Measurements from ENCODE around the gene TRAPPC12. TPM values are rescaled to one million over a fixed set of nuclear protein-coding genes. Genes with fewer than 3 reads are reported as not detected.

TRAPPC12 gene
- total RNA-seq, 1 donor from 2014 or later, result 95.4 TPM

DNA sequence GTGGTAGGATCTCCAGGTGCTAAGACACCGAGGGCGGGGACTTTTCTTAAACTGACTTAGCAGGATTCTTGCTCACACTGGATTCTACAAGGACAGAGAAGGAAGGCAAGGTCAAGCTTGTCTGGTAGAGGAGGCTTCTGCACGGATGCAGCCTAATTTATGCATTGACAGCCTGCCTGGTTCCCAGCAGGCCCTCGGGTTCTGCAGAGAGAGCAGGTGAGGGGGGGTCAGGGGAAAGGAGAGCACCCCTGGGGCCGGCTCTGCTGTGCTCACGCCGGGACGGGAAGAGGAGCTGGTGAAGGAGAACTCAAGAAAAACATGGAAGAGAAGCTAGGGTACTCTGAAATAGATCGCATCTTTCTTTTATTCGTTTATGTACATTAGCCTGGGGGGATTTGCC lies 93.5 kb downstream of the TRAPPC12 start:
- no peaks in the 10 kb centered on the region for H3K27me3 Mint-ChIP-seq
- CTCF ChIA-PET, result no interaction called here
- H3K4me1 Mint-ChIP-seq, result no peaks in the 10 kb centered on the region
- ATAC-seq (ENCODE audit: low read depth) (no peak), DNase-seq (no peak)
- POLR2A ChIA-PET, result no interaction called here
- H3K4me3 Mint-ChIP-seq, result no peak overlapping the region
- peaks cover 81% of the 10 kb centered on the region for H3K36me3 Mint-ChIP-seq (ENCODE audit: low read depth)
- TF ChIP-seq, protein P1, sequence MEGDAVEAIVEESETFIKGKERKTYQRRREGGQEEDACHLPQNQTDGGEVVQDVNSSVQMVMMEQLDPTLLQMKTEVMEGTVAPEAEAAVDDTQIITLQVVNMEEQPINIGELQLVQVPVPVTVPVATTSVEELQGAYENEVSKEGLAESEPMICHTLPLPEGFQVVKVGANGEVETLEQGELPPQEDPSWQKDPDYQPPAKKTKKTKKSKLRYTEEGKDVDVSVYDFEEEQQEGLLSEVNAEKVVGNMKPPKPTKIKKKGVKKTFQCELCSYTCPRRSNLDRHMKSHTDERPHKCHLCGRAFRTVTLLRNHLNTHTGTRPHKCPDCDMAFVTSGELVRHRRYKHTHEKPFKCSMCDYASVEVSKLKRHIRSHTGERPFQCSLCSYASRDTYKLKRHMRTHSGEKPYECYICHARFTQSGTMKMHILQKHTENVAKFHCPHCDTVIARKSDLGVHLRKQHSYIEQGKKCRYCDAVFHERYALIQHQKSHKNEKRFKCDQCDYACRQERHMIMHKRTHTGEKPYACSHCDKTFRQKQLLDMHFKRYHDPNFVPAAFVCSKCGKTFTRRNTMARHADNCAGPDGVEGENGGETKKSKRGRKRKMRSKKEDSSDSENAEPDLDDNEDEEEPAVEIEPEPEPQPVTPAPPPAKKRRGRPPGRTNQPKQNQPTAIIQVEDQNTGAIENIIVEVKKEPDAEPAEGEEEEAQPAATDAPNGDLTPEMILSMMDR (IDR thresholded peaks at IDR 0.05), result no peak
- H3K9me3 Mint-ChIP-seq, result no peaks in the 10 kb centered on the region
- no peak overlapping the region for H3K27ac Mint-ChIP-seq
- intact Hi-C loops (cut with micrococcal nuclease), result no loop called here

DNA sequence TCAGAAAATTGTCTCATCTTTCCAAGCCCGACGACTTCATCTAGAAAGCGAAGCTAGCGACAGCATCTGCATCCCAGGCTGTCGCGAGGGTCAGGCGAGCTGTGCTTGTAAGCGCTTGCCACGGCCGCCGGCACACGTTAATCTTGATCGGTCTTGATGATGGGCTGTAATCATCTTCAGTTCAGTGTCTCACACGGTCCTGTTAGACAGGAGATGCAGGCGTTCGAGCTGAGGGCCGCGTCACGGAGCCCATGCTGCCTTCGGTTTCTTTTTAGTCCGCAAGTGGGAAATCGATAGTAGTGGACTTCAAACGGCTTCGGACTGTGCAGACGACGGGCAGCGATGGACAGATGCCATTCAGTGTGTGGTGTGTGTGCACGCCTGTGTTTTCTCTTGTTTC lies 96.3 kb downstream of the TRAPPC12 start:
- Mint-ChIP-seq H3K9me3 (no peaks in the 10 kb centered on the region), H3K36me3 (ENCODE audit: low read depth) (peaks cover 75% of the 10 kb centered on the region), H3K27me3 (no peaks in the 10 kb centered on the region), H3K27ac (no peak overlapping the region), H3K4me1 (peaks cover 10% of the 10 kb centered on the region), H3K4me3 (no peak overlapping the region)
- intact Hi-C loops (cut with micrococcal nuclease), result no loop called here
- TF ChIP-seq, protein P1 (IDR thresholded peaks at IDR 0.05), result no peak
- ChIA-PET CTCF (no interaction called here), POLR2A (no interaction called here)
- DNase-seq (no peak), ATAC-seq (ENCODE audit: low read depth) (no peak)

DNA sequence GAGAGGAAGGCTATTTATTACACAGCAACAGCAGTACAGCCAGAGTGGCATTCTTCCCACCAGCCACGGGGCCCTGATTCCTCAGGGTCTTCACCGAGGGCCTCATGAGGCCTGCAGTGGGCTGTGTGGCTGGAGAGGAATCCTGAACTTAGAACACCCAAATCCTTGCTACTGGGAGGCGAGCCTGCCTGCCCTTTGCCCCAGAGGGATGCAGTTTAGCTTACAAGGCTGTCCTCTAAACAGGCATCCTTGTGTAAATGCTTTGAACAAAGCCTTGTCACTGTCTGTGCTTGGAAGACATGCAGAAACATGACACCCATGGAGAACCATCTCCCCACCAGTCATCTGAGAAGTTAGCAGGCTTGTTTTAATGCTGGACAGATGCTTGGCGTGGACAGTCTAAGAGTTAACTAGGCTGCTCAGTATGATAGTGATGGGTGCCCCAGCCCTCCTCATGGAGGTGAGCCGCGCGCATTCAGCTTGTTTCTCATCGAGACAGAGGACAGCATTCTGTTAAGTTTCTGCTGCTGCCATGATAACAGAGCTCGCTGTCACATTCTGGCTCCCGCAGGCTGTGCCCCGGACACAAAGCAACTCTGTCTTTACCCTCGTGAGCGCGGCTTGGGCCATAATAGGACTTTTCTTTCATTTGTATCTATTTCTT lies 97.0 kb downstream of the TRAPPC12 start:
- POLR2A ChIA-PET, result no interaction called here
- no peak for DNase-seq
- H3K27ac Mint-ChIP-seq, result no peak overlapping the region
- no peak overlapping the region for H3K4me3 Mint-ChIP-seq
- no peaks in the 10 kb centered on the region for H3K27me3 Mint-ChIP-seq
- intact Hi-C loops (cut with micrococcal nuclease), result no loop called here
- peaks cover 10% of the 10 kb centered on the region for H3K4me1 Mint-ChIP-seq
- CTCF ChIA-PET, result no interaction called here
- H3K36me3 Mint-ChIP-seq (ENCODE audit: low read depth), result peaks cover 68% of the 10 kb centered on the region
- TF ChIP-seq, protein P1 (IDR thresholded peaks at IDR 0.05), result no peak
- ATAC-seq (ENCODE audit: low read depth), result no peak
- H3K9me3 Mint-ChIP-seq, result no peaks in the 10 kb centered on the region

DNA sequence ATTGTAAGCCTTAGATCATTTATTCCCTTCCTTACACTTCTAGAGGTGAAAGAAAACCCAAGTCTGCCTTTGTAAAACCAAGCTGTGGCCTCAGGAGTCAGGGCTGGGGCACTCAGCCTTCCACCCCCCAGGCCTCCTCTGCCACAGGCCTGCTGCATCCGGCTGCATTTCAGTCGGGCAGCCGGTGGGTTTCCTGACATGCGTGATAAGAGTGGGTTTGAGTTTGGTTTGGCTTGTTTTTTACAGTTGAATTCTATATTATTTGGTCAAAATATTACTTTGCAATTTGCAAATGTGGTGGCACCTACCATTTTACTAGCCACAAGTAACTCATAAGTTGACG lies 97.5 kb downstream of the TRAPPC12 start:
- no peak overlapping the region for H3K4me3 Mint-ChIP-seq
- CTCF ChIA-PET, result no interaction called here

DNA sequence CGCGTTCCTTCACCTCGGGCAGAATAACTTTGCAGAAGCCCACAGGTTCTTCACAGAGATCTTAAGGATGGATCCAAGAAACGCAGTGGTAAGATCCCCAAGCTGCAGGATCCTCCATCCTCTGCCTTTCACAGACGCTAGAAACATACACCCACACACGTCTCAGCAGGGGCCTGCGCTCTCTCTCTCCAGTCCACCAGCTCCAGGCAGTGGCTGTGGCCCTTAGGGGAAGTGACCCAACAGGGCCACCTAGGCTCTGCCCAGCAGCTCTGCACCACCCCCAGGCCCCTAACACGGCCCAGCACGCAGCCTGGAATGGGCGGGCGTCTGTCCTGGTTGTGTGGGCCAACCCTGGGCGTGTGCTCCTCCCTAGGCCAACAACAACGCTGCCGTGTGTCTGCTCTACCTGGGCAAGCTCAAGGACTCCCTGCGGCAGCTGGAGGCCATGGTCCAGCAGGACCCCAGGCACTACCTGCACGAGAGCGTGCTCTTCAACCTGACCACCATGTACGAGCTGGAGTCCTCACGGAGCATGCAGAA lies 99.4 kb downstream of the TRAPPC12 start:
- no peaks in the 10 kb centered on the region for H3K9me3 Mint-ChIP-seq
- intact Hi-C loops (cut with micrococcal nuclease), result no loop called here
- no peak for ATAC-seq (ENCODE audit: low read depth)
- H3K4me3 Mint-ChIP-seq, result no peak overlapping the region
- no peak overlapping the region for H3K27ac Mint-ChIP-seq
- H3K36me3 Mint-ChIP-seq (ENCODE audit: low read depth), result peaks cover 61% of the 10 kb centered on the region
- DNase-seq, result no peak
- H3K27me3 Mint-ChIP-seq, result no peaks in the 10 kb centered on the region
- POLR2A ChIA-PET, result no interaction called here
- peaks cover 10% of the 10 kb centered on the region for H3K4me1 Mint-ChIP-seq
- CTCF ChIA-PET, result interaction anchor here (1.8 kb wide), 1 partner anchor 16 kb away, joined by 5 read pairs; no protein-coding TSS in a partner anchor
- TF ChIP-seq, protein P1 (IDR thresholded peaks at IDR 0.05), result no peak

More for the DNA sequence above, 97.5 kb downstream of the TRAPPC12 start:
- TF ChIP-seq, protein P1 (IDR thresholded peaks at IDR 0.05), result no peak
- POLR2A ChIA-PET, result no interaction called here
- intact Hi-C loops (cut with micrococcal nuclease), result no loop called here
- no peak for ATAC-seq (ENCODE audit: low read depth)
- no peak overlapping the region for H3K27ac Mint-ChIP-seq
- H3K4me1 Mint-ChIP-seq, result peaks cover 10% of the 10 kb centered on the region
- no peak for DNase-seq
- peaks cover 66% of the 10 kb centered on the region for H3K36me3 Mint-ChIP-seq (ENCODE audit: low read depth)
- H3K27me3 Mint-ChIP-seq, result no peaks in the 10 kb centered on the region
- H3K9me3 Mint-ChIP-seq, result no peaks in the 10 kb centered on the region
